ENCODE data around the gene APOD. TPM values are rescaled to one million over a fixed set of nuclear protein-coding genes. Genes with fewer than 3 reads are reported as not detected.

Gene APOD
- total and polyA plus RNA-seq, 2 of the 4 experiments (the other 2 are of a cell fraction): 0.36 TPM; not detected in 1

DNA sequence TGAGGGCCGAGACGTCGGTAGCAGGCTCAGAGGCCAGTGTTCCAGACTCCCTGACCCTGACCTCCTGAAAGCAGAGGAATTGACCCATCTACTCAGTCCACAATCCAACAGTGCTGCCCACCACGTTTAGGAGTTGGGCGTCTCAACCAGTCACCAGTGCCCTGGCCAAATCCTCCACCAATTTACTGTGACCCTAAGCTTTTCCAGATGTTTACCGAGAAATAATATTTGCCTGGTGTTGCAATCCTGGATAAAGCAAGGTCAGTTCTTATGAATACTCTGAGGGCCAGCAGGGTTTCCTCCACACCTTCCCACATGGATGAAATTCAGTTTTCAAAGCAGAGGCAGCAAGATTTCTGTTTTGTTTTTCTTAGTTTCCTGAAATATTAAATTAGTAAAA is 7.5 kb upstream of the APOD start:
- H3K4me3 ChIP-seq (ENCODE audit: insufficient read depth, low read depth, low read length): no peak overlapping the region
- WGBS, 2 experiments (ENCODE audit: extremely low coverage in 2 of 2, insufficient read length in 1 of 2): no CpG with 5 or more reads among the region's 6 CpGs
- BruUV-seq (replicated peaks): no TSS peak
- POLR2A ChIA-PET (ENCODE audit: unreplicated experiment): no interaction called here
- no peak overlapping the region for H4K8ac ChIP-seq (ENCODE audit: low read depth in 2 of 2, low read length in 2 of 2)
- H4K20me1 ChIP-seq (ENCODE audit: insufficient read depth, low read length): no peaks in the 10 kb centered on the region
- peaks cover 20% of the 10 kb centered on the region for H3K27me3 ChIP-seq (ENCODE audit: control insufficient read depth, insufficient read depth, low read length)
- DNase-seq: no peak
- no peak overlapping the region for H3K27ac ChIP-seq (ENCODE audit: insufficient read depth, low read length)
- H3K36me3 ChIP-seq (ENCODE audit: control insufficient read depth, insufficient read depth, low read length): no peaks in the 10 kb centered on the region
- no peak overlapping the region for H4K91ac ChIP-seq (ENCODE audit: insufficient read depth, low read depth, low read length)
- no peaks in the 10 kb centered on the region for H3K4me1 ChIP-seq (ENCODE audit: control insufficient read depth, insufficient read depth, low read length)
- H3K14ac ChIP-seq (replicated peaks; ENCODE audit: low read depth, low read length): no peak overlapping the region
- no peak overlapping the region for H3K23ac ChIP-seq (ENCODE audit: low read depth, low read length)
- dilution Hi-C loops (cut with HindIII; ENCODE audit: low sequenced_read_pairs, unreplicated experiment) (no loop called here), in situ Hi-C loops (cut with MboI; ENCODE audit: low sequenced_read_pairs) (no loop called here), intact Hi-C loops (cut with micrococcal nuclease) (no loop called here)
- no peaks in the 10 kb centered on the region for H3K79me1 ChIP-seq (ENCODE audit: low read depth in 1 of 2, low read length in 2 of 2)
- no peak overlapping the region for H2AK5ac ChIP-seq (ENCODE audit: low read depth, low read length)
- no peak overlapping the region for H2BK120ac ChIP-seq (ENCODE audit: low read depth, low read length)
- H2AK9ac ChIP-seq (replicated peaks; ENCODE audit: low read depth, low read length, poor library complexity): no peak overlapping the region
- no peak overlapping the region for H3K4ac ChIP-seq (ENCODE audit: low read depth, low read length)
- H3K4me2 ChIP-seq (ENCODE audit: low read depth, low read length): no peak overlapping the region
- no peak overlapping the region for H2BK15ac ChIP-seq (ENCODE audit: low read depth, low read length)
- no peak overlapping the region for H2BK20ac ChIP-seq (ENCODE audit: low read depth, low read length)
- ATAC-seq (ENCODE audit: low read depth): no peak
- no peak overlapping the region for H3K9ac ChIP-seq (ENCODE audit: low read depth, low read length)
- H3K18ac ChIP-seq (ENCODE audit: low read depth, low read length): no peak overlapping the region
- no peak overlapping the region for H3K56ac ChIP-seq (ENCODE audit: extremely low read depth, insufficient read depth, low read length)
- CTCF ChIA-PET: no interaction called here
- no peak overlapping the region for H4K5ac ChIP-seq (ENCODE audit: low read depth, low read length)
- no peaks in the 10 kb centered on the region for H3K9me1 ChIP-seq (ENCODE audit: insufficient read depth, low read length)
- H2AFZ ChIP-seq (replicated peaks; ENCODE audit: low read length, poor library complexity): no peak overlapping the region
- no peak overlapping the region for H2BK5ac ChIP-seq (ENCODE audit: low read depth, low read length, poor library complexity, severe bottlenecking)
- TF ChIP-seq MAZ (IDR thresholded peaks at IDR 0.05; ENCODE audit: borderline replicate concordance, low read depth, low read length) (no peak), RCOR1 (IDR thresholded peaks at IDR 0.05; ENCODE audit: insufficient replicate concordance, low read length) (no peak), NFE2L2 (IDR thresholded peaks at IDR 0.05; ENCODE audit: low read depth, low read length) (no peak), RAD21 (IDR thresholded peaks at IDR 0.05; ENCODE audit: low read length) (no peak), MXI1 (IDR thresholded peaks at IDR 0.05; ENCODE audit: borderline replicate concordance, low read depth, low read length) (no peak), USF2 (IDR thresholded peaks at IDR 0.05; ENCODE audit: low read depth, low read length) (no peak), SMC3 (IDR thresholded peaks at IDR 0.05; ENCODE audit: low read depth, low read length) (no peak), CEBPB (IDR thresholded peaks at IDR 0.05; ENCODE audit: low read depth, low read length) (no peak), POLR2A (IDR thresholded peaks at IDR 0.05; ENCODE audit: low read depth, low read length) (no peak), FOS (IDR thresholded peaks at IDR 0.05; ENCODE audit: low read depth, low read length) (no peak)
- TF ChIP-seq, protein P1, sequence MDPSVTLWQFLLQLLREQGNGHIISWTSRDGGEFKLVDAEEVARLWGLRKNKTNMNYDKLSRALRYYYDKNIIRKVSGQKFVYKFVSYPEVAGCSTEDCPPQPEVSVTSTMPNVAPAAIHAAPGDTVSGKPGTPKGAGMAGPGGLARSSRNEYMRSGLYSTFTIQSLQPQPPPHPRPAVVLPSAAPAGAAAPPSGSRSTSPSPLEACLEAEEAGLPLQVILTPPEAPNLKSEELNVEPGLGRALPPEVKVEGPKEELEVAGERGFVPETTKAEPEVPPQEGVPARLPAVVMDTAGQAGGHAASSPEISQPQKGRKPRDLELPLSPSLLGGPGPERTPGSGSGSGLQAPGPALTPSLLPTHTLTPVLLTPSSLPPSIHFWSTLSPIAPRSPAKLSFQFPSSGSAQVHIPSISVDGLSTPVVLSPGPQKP (IDR thresholded peaks at IDR 0.05; ENCODE audit: borderline replicate concordance, low read depth, low read length): no peak
- peaks cover 6% of the 10 kb centered on the region for H3K9me3 ChIP-seq (ENCODE audit: control insufficient read depth, insufficient read depth, low read length)

Data from IMR-90 (cell line).